Stimulated activated CD4-positive, alpha-beta T cell treated with anti-CD3 and anti-CD28 coated beads, Interleukin-4, amount 100 ng/mL, for 1 hour (primary cell): Measurements from ENCODE around the gene ATG9A.

Source experiments
- DNase-seq: peaks from one replicate; pipeline ENCODE4 v3.0.0-alpha.2; 2020

ATG9A gene

GRCh38 chr2:219175928-219176817 lies 53.3 kb downstream of the ATG9A start:
- DNase-seq = peak; percentile 38

GRCh38 chr2:219175486-219175885 lies 54.0 kb downstream of the ATG9A start:
- no peak for DNase-seq

GRCh38 chr2:219174801-219175200 lies 54.6 kb downstream of the ATG9A start:
- no peak for DNase-seq

GRCh38 chr2:219174146-219174545 lies 55.3 kb downstream of the ATG9A start:
- DNase-seq = no peak

GRCh38 chr2:219173176-219173575 lies 56.3 kb downstream of the ATG9A start:
- no peak for DNase-seq

GRCh38 chr2:219172231-219173154 lies 56.9 kb downstream of the ATG9A start:
- DNase-seq = no peak

- DNase-seq = no peak
Measured at GRCh38 chr2:219171231-219171651, 58.2 kb downstream of the ATG9A start.

GRCh38 chr2:219169930-219170654 lies 59.3 kb downstream of the ATG9A start, which contains the start of gene SLC23A3:
TSS of gene SLC23A3 (minus strand) at chr2:219170029. CDS start at chr2:219169984, 45 bp downstream.
- no peak for DNase-seq
